HepG2 (cell line): ENCODE results near the gene TSC22D1.

Experiments used
- AKNA ChIP-seq: sonication (generic); formaldehyde crosslinking; IDR thresholded peaks from 2 replicates; pipeline ENCODE4 v1.4.0; 2020; ENCODE audit warnings: missing genetic modification reagents, borderline replicate concordance
- CTCF ChIP-seq: sonication (generic); formaldehyde crosslinking; IDR thresholded peaks from 2 replicates; pipeline ENCODE4 v1.5.0; 2020; ENCODE audit warnings: mild to moderate bottlenecking, missing genetic modification reagents, moderate library complexity
- ESRRA ChIP-seq: sonication (generic); formaldehyde crosslinking; IDR thresholded peaks from 2 replicates; pipeline ENCODE4 v1.5.1; 2020; ENCODE audit warnings: mild to moderate bottlenecking, low read depth, missing genetic modification reagents
- GATAD2A ChIP-seq: IDR thresholded peaks from 2 replicates; pipeline ENCODE4 v1.6.1; 2016
- MAX ChIP-seq: IDR thresholded peaks from 2 replicates; pipeline ENCODE4 v1.6.1; 2012; ENCODE audit warnings: inconsistent platforms
- SRSF4 ChIP-seq: fragments of 200-400 bp; formaldehyde crosslinking; IDR thresholded peaks from one replicate; pipeline ENCODE4 v1.6.1; 2018; ENCODE audit warnings: mild to moderate bottlenecking, low read depth, low read length, moderate library complexity; ENCODE audit not compliant: poor library complexity, severe bottlenecking
- ZC3H4 ChIP-seq: sonication (generic); formaldehyde crosslinking; IDR thresholded peaks from 2 replicates; pipeline ENCODE4 v1.4.0; 2020; ENCODE audit warnings: missing genetic modification reagents, borderline replicate concordance
- ZNF569 ChIP-seq: sonication (generic); formaldehyde crosslinking; IDR thresholded peaks from 2 replicates; pipeline ENCODE4 v1.5.0; 2020; ENCODE audit warnings: mild to moderate bottlenecking, missing genetic modification reagents, moderate library complexity, borderline replicate concordance

- TF ChIP-seq AKNA (no peak), MAX (no peak), CTCF (CRISPR knock-in tag) (no peak), SRSF4 (no peak), ZNF569 (CRISPR knock-in tag) (no peak), ZC3H4 (CRISPR knock-in tag) (no peak), ESRRA (CRISPR knock-in tag) (no peak), GATAD2A (CRISPR knock-in tag) (no peak)
These were observed 69.4 kb downstream of the TSC22D1 start for GRCh38 chr13:44506719-44507118.
